Activated CD8-positive, alpha-beta memory T cell treated with anti-CD3 and anti-CD28 coated beads, Interleukin-2, amount 50 U/mL, for 1 hour (primary cell): ENCODE data around the gene CDYL2.
"Not testable (repeated sequence)": the region's sequence is repeated elsewhere in the genome, so short reads cannot be mapped to it uniquely, and the experiment has no call there.

ENCODE experiments used
- DNase-seq: peaks from one replicate; pipeline ENCODE4 v3.0.0-alpha.2; 2020; ENCODE audit errors: extremely low read depth

Gene CDYL2

DNA sequence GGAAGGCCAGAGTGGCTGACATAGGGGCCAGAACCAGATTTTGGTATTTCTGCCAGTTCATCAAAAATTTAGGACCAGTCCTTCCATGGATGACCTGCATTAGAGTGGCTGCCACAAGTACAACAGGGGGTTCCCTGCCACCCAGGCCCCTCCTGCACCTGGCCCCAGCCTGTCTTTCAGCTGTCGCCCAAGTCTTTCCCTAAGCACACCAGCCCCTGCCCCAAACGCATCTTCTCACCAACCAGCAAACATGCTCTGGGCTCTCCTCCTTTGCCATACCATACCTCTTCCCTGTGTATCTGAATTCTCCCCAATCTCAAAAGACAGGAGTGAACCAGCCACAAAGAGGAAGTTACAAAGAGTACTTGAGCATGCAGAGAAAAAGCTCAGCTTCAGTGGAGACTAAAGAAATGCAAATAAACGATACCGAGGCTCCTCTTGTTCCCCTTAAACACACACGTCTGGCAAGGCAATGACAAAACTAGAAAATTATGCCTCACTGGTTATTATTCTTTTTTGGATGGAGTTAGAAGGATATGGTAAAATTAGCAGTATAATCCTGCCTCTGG is 133.0 kb downstream of the CDYL2 start:
- DNase-seq: no peak

GRCh38 chr16:80670170-80670865 is 134.1 kb downstream of the CDYL2 start:
- no peak for DNase-seq

- DNase-seq: no peak
Observed at GRCh38 chr16:80669673-80670072, 134.7 kb downstream of the CDYL2 start.

DNA sequence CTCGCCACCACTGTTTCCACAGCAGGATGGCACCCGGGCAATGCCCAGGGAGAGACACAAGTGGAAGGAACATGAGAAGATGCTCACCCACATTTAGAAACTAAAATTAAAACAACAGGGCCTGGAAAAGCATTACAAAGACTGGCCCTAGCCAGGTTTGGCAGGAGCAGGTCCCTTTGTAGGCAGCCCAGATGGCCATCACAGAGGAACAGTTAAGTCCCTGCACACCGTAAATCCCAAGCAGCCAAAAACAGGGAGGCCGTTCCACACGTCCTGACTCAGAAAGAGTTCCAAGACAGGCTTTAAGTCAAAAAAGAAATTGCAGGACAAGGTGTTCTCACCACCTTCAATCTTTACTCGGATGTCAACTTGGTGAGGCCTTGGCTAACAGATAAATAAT is 136.5 kb downstream of the CDYL2 start:
- no peak for DNase-seq

- DNase-seq: no peak
Observed at GRCh38 chr16:80667251-80667560, 137.2 kb downstream of the CDYL2 start.

- DNase-seq: no peak
Observed at GRCh38 chr16:80666378-80667250, 137.8 kb downstream of the CDYL2 start.

- no peak for DNase-seq
Observed at GRCh38 chr16:80665356-80665755, 139.0 kb downstream of the CDYL2 start.

DNA sequence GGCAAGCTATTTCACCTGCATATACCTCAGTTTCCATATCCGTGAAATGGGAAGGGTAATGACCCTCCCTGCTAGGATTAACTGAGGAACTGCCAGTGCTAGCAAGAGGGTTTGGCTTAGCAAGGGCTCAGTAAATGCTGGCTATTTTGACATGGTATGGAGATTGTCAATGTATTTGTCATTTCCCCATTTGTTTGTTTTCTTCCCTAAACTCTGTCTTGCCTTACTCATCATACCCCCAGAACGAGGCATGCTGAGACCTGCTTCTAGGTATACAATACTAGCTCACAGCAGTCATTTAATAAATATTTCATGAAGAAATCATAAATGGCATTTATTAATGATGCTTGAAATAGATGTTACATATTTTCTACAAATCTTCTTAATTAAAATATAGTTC is 139.6 kb downstream of the CDYL2 start:
- no peak for DNase-seq

DNA sequence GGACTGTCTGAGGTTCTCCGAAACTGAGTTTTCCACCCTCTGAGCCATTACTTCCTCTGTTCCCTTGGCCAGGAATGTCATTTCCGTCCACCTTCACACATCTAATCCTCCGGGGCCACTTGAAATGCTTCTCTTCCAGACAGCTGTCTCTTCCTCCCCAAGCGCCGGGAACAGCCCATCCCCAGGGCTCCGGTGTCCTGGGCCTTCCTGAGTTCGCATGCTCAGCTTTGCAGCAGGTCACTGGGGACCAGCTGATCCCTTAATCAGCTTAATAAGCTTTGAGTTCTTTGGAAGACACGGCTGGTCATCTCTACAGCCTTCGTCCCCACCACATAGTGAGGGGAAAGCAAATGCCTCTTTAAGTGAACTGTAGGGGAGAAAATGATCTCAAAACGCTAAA is 140.2 kb downstream of the CDYL2 start:
- DNase-seq: no peak

- no peak for DNase-seq
Observed at GRCh38 chr16:80663078-80663477, 141.3 kb downstream of the CDYL2 start.

DNA sequence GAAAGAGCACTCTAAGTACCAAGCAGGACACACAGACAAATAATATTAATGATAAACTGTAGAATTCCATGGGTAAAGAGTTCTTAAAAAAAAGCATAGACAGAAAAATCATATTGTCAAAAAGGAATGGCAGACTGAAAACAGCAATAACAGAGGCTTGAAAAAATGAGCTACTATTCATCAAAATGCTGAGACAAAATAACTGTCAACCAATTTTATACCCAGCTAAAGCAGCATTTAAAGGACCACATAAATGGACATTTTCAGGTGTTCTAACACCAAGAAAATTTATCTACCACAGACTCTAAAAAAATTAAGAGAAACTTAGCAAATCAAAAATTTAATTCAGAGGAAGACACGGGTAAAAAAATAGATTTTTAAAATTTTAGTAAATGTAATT is 144.5 kb downstream of the CDYL2 start:
- DNase-seq: no peak

DNA sequence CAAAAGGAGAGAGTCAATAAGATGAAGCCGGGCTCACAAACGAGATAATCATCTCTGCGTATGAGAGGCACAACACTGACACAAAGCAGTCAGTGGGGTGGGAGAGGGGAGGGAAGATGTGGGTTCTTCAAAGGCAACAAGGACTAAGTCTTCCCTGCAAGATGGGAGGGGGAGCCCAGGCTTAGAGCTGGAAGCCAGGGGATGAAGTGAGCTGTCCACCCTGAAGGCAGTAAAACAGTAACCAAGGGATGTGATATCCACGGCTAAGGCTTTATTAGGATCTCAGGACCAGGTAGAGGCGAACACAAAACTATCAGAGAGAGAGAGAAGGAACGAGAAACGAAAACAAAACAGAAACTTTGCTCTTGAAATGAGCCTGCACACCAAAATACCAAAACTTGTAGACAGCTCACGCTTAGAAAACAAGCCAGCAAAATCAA is 147.7 kb downstream of the CDYL2 start:
- no peak for DNase-seq

- DNase-seq: no peak
Observed at GRCh38 chr16:80656161-80656560, 148.2 kb downstream of the CDYL2 start.

- no peak for DNase-seq
Observed at GRCh38 chr16:80655751-80656150, 148.6 kb downstream of the CDYL2 start.

DNA sequence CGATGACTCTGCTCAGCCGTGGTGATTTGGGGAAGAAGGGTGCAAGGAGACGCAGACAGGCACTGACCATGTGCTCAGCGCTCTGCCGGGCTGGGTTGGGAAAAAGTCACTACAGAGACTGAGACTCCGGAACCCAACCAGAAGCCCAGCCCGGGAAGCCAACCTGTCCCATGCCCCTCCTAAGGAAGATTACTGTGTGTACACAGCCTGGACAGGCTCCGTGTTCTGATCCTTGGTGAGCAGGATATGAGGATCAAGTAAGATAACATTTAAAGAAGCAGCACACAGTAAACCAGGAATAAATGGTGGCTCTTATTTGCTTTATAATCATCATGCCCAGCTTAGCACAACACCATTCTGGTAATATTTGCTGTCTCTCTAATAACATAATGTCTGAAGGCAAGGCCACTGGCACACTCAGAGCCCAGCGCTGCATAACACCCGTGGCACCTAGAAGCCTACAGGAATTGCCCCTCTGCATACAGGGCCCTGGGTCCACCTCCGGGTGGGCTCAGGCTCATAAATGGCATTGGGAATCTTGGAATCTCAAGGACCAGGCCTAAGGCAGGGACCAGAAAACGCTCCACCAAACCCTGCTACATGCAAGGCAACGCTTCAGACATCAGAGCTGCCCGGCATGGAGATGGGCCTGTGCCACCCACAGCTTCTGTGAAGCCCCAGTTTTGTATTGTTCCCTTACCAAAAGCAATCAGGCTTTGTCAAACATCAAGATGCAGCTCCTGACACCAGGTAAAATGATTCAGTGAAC is 150.1 kb downstream of the CDYL2 start:
- DNase-seq: no peak

GRCh38 chr16:80652441-80652840 is 152.0 kb downstream of the CDYL2 start:
- no peak for DNase-seq

- not testable (repeated sequence) for DNase-seq
Observed at GRCh38 chr16:80650281-80650680, 154.1 kb downstream of the CDYL2 start.

DNA sequence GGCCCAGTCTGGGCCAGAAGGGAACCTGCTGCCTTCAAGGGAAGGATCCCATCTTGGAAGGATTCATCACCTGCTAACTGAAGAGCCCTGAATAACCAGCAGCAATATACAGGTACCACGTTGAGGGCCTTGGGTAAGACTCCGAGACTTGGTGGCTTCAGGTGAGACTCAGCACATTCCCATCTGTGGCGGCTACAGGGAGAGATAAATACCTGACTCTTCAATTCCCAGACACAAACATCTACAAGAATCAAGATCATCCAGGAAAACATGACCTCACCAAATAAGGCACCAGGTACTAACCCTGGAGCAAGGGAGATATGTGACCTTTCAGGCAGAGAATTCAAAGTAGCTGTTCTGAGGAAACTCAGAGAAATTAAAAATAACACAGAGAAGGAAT is 164.1 kb downstream of the CDYL2 start:
- no peak for DNase-seq

GRCh38 chr16:80639636-80640035 is 164.8 kb downstream of the CDYL2 start:
- DNase-seq: no peak

- DNase-seq: no peak
Observed at GRCh38 chr16:80637621-80638020, 166.8 kb downstream of the CDYL2 start.

DNA sequence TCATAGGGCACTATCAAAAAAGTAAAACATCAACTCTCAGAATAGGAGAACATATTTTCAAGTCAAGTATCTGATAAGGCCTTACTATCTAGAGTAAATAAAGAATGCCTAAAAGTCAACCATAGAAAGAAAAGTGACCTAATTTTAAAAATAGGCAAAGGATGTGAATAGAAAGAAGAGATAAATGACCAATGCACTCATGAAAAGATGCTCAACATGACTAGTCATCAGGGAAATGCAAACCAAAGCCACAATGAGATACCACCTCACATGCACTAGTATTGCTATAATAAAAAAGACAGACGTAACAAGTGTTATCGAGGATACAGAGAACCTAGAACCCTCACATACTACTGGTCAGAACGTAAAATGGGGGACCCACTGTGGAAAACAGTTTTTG is 172.8 kb downstream of the CDYL2 start:
- no peak for DNase-seq

DNA sequence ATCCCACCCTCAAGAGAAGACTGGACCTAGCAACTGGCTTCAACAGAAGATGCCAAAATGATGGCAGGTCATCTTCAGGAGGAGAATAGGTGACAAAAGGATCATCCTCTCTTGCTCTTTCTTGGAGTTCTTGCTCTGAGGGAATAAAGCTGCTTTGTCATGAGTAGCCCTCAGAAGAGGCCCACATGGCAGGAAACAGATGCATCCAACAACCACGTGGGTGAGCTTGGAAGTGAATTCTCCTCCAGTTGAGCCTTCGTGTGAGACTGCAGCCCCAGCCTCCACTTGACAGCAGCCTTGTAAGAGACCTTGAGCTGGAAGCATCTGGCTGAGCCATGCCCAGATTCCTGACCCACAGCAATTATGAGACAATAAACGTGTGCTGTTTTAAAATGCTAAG is 176.1 kb downstream of the CDYL2 start:
- no peak for DNase-seq
